GM12878 (cell line): ENCODE results near the gene GUK1. TPM values are rescaled to one million over a fixed set of nuclear protein-coding genes. Genes with fewer than 3 reads are reported as not detected.
A peak's percentile ranks its signal among the peaks of the same experiment; 100 is the strongest.

Experiments
- BACH1 ChIP-seq: fragments of 450-650 bp; IDR thresholded peaks from 2 replicates; pipeline ENCODE4 v1.6.1; 2017; ENCODE audit warnings: mild to moderate bottlenecking, borderline replicate concordance
- BHLHE40 ChIP-seq, 2 experiments: fragments of 450-650 bp in 1 of 2; IDR thresholded peaks; 2 replicates each; pipeline ENCODE4 v1.6.1; 2011 to 2017; ENCODE audit warnings: low read depth in 2 of 2, borderline replicate concordance in 1 of 2, improper control_type of control experiment in 1 of 2, low read length in 1 of 2, mild to moderate bottlenecking in 1 of 2
- EP300 ChIP-seq, 2 experiments: fragments of 150-350 bp in 1 of 2; IDR thresholded peaks; 2 replicates each; pipeline ENCODE4 v1.6.1; 2011 to 2012; ENCODE audit warnings: low read depth in 2 of 2, low read length in 2 of 2, borderline replicate concordance in 1 of 2, improper control_type of control experiment in 1 of 2, inconsistent platforms in 1 of 2; ENCODE audit not compliant: control insufficient read depth in 1 of 2
- HDAC2 ChIP-seq: fragments of 200-600 bp; sonication (generic); IDR thresholded peaks from 2 replicates; pipeline ENCODE4 v1.6.1; 2017
- IKZF1 ChIP-seq: fragments of 450-650 bp; conservative IDR thresholded peaks from 2 replicates; pipeline ENCODE4 v1.6.1; 2017; ENCODE audit warnings: antibody characterized with exemption, mild to moderate bottlenecking
- MXI1 ChIP-seq: fragments of 150-350 bp; IDR thresholded peaks from 2 replicates; pipeline ENCODE4 v1.6.1; 2011; ENCODE audit warnings: low read depth, mild to moderate bottlenecking, inconsistent platforms, low read length, improper control_type of control experiment
- NFIC ChIP-seq: IDR thresholded peaks from 2 replicates; pipeline ENCODE4 v1.6.1; 2012; ENCODE audit warnings: low read depth, mild to moderate bottlenecking, inconsistent platforms, low read length, moderate library complexity
- PAX5 ChIP-seq: IDR thresholded peaks from 2 replicates; pipeline ENCODE4 v1.6.1; 2011; ENCODE audit warnings: low read depth, low read length, borderline replicate concordance
- POLR2AphosphoS2 ChIP-seq: IDR thresholded peaks from 2 replicates; pipeline ENCODE4 v1.6.1; 2011; ENCODE audit warnings: low read depth, mild to moderate bottlenecking, low read length, improper control_type of control experiment, moderate library complexity
- RAD51 ChIP-seq: fragments of 450-650 bp; IDR thresholded peaks from 2 replicates; pipeline ENCODE4 v1.6.1; 2016; ENCODE audit warnings: moderate library complexity, mild to moderate bottlenecking, inconsistent platforms
- RBBP5 ChIP-seq: fragments of 200-600 bp; sonication (generic); conservative IDR thresholded peaks from 2 replicates; pipeline ENCODE4 v1.6.1; 2016
- SPI1 ChIP-seq: IDR thresholded peaks from 2 replicates; pipeline ENCODE4 v1.6.1; 2011; ENCODE audit warnings: low read depth, mild to moderate bottlenecking, low read length, moderate library complexity, borderline replicate concordance; ENCODE audit not compliant: insufficient read depth
- SREBF1 ChIP-seq: IDR thresholded peaks from 2 replicates; pipeline ENCODE4 v1.6.1; 2012; ENCODE audit warnings: mild to moderate bottlenecking, low read length
- SUPT20H ChIP-seq: IDR thresholded peaks from 2 replicates; pipeline ENCODE4 v1.6.1; 2011; ENCODE audit warnings: low read depth, mild to moderate bottlenecking, low read length, moderate library complexity, borderline replicate concordance; ENCODE audit not compliant: control insufficient read depth
- ZBED1 ChIP-seq: IDR thresholded peaks from 2 replicates; pipeline ENCODE4 v1.6.1; 2016; ENCODE audit warnings: borderline replicate concordance
- ZNF24 ChIP-seq: fragments of 450-650 bp; IDR thresholded peaks from 2 replicates; pipeline ENCODE4 v1.6.1; 2017; ENCODE audit warnings: antibody characterized with exemption, mild to moderate bottlenecking
- ZNF274 ChIP-seq: IDR thresholded peaks from one replicate; pipeline ENCODE4 v1.8.0; 2011; ENCODE audit not compliant: insufficient read length, insufficient read depth
- ZNF622 ChIP-seq: fragments of 450-650 bp; IDR thresholded peaks from 2 replicates; pipeline ENCODE4 v1.6.1; 2017; ENCODE audit warnings: mild to moderate bottlenecking, inconsistent platforms
- ZZZ3 ChIP-seq: IDR thresholded peaks from 2 replicates; pipeline ENCODE4 v1.6.1; 2011; ENCODE audit warnings: low read depth; ENCODE audit not compliant: control insufficient read depth, insufficient read length
- polyA plus RNA-seq, 11 experiments: library from polyadenylated mRNA; depleted of rRNA in 4 of 11; unstranded in 6 of 11; stranded (reverse) in 5 of 11; fragments of >200 nt; fragmentation: Nextera tagmentation in 4 of 11; fragmentation: Illumina TruSeq in 1 of 11; extraction: Ambion mirVana in 4 of 11; extraction: Trizol in 1 of 11; gene quantifications; 1 replicate in 1 of 11; 2 replicates in 10 of 11; pipeline versions ENCODE4 v1.2.1 to v1.2.3, GENCODE V29; 2011 to 2016; ENCODE audit warnings: inconsistent platforms in 2 of 11, missing spikeins in 2 of 11, low read depth in 1 of 11
- total RNA-seq, 4 experiments: library from RNA; depleted of rRNA in 3 of 4; stranded (reverse); fragments of >200 nt in 3 of 4; fragmentation: Illumina TruSeq in 1 of 4; extraction: Trizol in 1 of 4; gene quantifications; 2 replicates each; pipeline versions ENCODE4 v1.2.1 to v1.2.3, GENCODE V29; 2013 to 2021
- TF ChIP-seq, protein P1 (sequence below): fragments of 450-650 bp; formaldehyde crosslinking; IDR thresholded peaks from 2 replicates; pipeline ENCODE4 v1.5.0; 2022; ENCODE audit warnings: mild to moderate bottlenecking, missing genetic modification characterization
- TF ChIP-seq, protein P2 (sequence below): IDR thresholded peaks from 2 replicates; pipeline ENCODE4 v1.6.1; 2011; ENCODE audit warnings: low read depth, mild to moderate bottlenecking, low read length, moderate library complexity, borderline replicate concordance; ENCODE audit errors: extremely low read depth
- TF ChIP-seq, protein P3 (sequence below): IDR thresholded peaks from 2 replicates; pipeline ENCODE4 v1.6.1; 2011; ENCODE audit warnings: mild to moderate bottlenecking, low read depth, low read length, moderate library complexity; ENCODE audit not compliant: insufficient replicate concordance
- TF ChIP-seq, protein P4 (sequence below): IDR thresholded peaks from 2 replicates; pipeline ENCODE4 v1.6.1; 2012; ENCODE audit warnings: low read length, inconsistent platforms

Gene GUK1
- total and polyA plus RNA-seq, 10 of the 15 experiments (the other 5 are each of a cell fraction or from before 2014, with no cell fraction given), result 6.3 to 357 (median 203) TPM

DNA sequence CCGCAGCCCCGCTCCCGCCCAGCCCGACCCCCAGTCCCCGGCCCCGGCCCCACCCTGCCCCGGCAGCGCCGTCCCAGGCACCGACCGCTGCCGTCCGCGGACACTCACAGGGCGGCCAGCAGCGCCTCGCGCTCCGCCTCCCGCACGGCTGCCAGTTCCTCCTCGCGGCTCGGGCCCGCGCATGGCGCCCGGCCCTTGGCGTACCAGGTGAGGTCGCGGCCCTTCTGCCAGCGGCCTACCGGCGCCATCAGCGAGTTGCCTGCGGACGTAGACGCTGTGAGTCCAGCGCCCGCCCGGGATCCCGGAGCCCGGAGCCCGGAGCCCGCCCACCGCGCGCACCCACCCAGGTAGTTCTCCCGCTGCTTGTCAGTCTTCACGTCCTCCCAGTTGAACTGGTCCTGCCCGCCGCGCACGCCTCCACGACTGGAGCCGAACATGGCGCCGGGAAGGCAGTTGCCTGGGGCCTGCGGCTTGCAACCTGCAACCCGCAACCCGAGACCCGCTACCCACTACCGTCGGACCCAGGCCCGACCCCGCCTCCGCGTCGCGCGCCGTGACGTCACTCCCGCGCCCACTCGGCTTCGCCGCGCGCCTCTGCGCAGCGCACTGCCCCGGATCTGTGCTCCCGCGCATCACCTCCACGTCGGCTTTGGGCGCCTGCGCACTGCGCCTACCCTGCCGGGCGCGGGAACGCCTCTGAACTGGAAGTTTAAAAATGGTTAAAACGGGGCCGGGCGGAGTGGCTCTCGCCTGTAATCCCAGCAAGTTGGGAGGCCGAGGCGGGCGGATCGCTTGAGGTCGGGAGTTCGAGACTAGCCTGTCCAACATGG is 37.1 kb upstream of the GUK1 start, which contains the start of gene C1orf35 (continued):
- TF ChIP-seq, protein P1, sequence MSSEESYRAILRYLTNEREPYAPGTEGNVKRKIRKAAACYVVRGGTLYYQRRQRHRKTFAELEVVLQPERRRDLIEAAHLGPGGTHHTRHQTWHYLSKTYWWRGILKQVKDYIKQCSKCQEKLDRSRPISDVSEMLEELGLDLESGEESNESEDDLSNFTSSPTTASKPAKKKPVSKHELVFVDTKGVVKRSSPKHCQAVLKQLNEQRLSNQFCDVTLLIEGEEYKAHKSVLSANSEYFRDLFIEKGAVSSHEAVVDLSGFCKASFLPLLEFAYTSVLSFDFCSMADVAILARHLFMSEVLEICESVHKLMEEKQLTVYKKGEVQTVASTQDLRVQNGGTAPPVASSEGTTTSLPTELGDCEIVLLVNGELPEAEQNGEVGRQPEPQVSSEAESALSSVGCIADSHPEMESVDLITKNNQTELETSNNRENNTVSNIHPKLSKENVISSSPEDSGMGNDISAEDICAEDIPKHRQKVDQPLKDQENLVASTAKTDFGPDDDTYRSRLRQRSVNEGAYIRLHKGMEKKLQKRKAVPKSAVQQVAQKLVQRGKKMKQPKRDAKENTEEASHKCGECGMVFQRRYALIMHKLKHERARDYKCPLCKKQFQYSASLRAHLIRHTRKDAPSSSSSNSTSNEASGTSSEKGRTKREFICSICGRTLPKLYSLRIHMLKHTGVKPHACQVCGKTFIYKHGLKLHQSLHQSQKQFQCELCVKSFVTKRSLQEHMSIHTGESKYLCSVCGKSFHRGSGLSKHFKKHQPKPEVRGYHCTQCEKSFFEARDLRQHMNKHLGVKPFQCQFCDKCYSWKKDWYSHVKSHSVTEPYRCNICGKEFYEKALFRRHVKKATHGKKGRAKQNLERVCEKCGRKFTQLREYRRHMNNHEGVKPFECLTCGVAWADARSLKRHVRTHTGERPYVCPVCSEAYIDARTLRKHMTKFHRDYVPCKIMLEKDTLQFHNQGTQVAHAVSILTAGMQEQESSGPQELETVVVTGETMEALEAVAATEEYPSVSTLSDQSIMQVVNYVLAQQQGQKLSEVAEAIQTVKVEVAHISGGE (CRISPR knock-in tag), result no peak
- no peak for TF ChIP-seq ZNF622
- no peak for TF ChIP-seq HDAC2
- no peak for TF ChIP-seq RAD51
- TF ChIP-seq, protein P2, sequence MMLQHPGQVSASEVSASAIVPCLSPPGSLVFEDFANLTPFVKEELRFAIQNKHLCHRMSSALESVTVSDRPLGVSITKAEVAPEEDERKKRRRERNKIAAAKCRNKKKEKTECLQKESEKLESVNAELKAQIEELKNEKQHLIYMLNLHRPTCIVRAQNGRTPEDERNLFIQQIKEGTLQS, result peak; percentile 89
- no peak for TF ChIP-seq ZNF274
- peak; percentile 42; the same call in 1 of the 2 replicates for TF ChIP-seq PAX5
- TF ChIP-seq, protein P3, sequence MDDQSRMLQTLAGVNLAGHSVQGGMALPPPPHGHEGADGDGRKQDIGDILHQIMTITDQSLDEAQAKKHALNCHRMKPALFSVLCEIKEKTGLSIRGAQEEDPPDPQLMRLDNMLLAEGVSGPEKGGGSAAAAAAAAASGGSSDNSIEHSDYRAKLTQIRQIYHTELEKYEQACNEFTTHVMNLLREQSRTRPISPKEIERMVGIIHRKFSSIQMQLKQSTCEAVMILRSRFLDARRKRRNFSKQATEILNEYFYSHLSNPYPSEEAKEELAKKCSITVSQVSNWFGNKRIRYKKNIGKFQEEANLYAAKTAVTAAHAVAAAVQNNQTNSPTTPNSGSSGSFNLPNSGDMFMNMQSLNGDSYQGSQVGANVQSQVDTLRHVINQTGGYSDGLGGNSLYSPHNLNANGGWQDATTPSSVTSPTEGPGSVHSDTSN, result no peak
- no peak for TF ChIP-seq POLR2AphosphoS2
- TF ChIP-seq ZBED1, result no peak
- TF ChIP-seq SPI1, result no peak
- no peak for TF ChIP-seq ZNF24
- TF ChIP-seq MXI1, result peak; percentile 83
- TF ChIP-seq, protein P4, sequence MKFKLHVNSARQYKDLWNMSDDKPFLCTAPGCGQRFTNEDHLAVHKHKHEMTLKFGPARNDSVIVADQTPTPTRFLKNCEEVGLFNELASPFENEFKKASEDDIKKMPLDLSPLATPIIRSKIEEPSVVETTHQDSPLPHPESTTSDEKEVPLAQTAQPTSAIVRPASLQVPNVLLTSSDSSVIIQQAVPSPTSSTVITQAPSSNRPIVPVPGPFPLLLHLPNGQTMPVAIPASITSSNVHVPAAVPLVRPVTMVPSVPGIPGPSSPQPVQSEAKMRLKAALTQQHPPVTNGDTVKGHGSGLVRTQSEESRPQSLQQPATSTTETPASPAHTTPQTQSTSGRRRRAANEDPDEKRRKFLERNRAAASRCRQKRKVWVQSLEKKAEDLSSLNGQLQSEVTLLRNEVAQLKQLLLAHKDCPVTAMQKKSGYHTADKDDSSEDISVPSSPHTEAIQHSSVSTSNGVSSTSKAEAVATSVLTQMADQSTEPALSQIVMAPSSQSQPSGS, result no peak
- peak; percentile 65; the same call in 1 of the 2 replicates for TF ChIP-seq BACH1
- TF ChIP-seq SUPT20H, result no peak
- no peak for TF ChIP-seq EP300 (IDR thresholded peaks at IDR 0.05; ENCODE audit: borderline replicate concordance in 1 of 2, control insufficient read depth in 1 of 2, low read depth in 2 of 2, low read length in 2 of 2)
- no peak for TF ChIP-seq RBBP5
- no peak for TF ChIP-seq ZZZ3
- peak in 1 of 2 experiments; percentile 71; a peak in 2 of 4 replicates for TF ChIP-seq BHLHE40 (IDR thresholded peaks at IDR 0.05; ENCODE audit: borderline replicate concordance in 1 of 2, low read depth in 2 of 2, low read length in 1 of 2)
- no peak for TF ChIP-seq NFIC
- no peak for TF ChIP-seq SREBF1
- TF ChIP-seq IKZF1, result peak; percentile 98
